GM23338 (cell line): ENCODE measurements around the gene TSSC4. TPM values are rescaled to one million over a fixed set of nuclear protein-coding genes. Genes with fewer than 3 reads are reported as not detected.

Experiments
- ATAC-seq: fragments of 200-7000 bp; cut with Tn5 transposase; 3 replicates; pipeline ENCODE4 v1.9.1; 2020
- DNase-seq: peaks from one replicate; pipeline ENCODE4 v3.0.0-alpha.2; 2015; ENCODE audit warnings: low spot score
- H2AFZ ChIP-seq: fragments of 200-600 bp; sonication (generic); 2 replicates; pipeline ENCODE4 v1.8.0; 2016; ENCODE audit warnings: antibody characterized with exemption, mild to moderate bottlenecking, moderate library complexity
- H3F3A ChIP-seq: fragments of 200-600 bp; sonication (generic); replicated peaks from 2 replicates; pipeline ENCODE4 v1.8.0; 2017; ENCODE audit warnings: antibody characterized with exemption, mixed run types, low read depth
- H3K27ac ChIP-seq: fragments of 200-600 bp; sonication (generic); 2 replicates; pipeline ENCODE4 v1.6.1; 2016; ENCODE audit warnings: low read depth
- H3K27me3 ChIP-seq: fragments of 200-600 bp; sonication (generic); 2 replicates; pipeline ENCODE4 v1.8.0; 2016; ENCODE audit warnings: mild to moderate bottlenecking, mixed run types, moderate library complexity; ENCODE audit not compliant: insufficient read depth
- H3K36me3 ChIP-seq: fragments of 200-600 bp; sonication (generic); 2 replicates; pipeline ENCODE4 v1.8.0; 2016; ENCODE audit warnings: mild to moderate bottlenecking; ENCODE audit not compliant: insufficient read depth
- H3K4me1 ChIP-seq: fragments of 200-600 bp; sonication (generic); 2 replicates; pipeline ENCODE4 v1.8.0; 2016; ENCODE audit warnings: mild to moderate bottlenecking, moderate library complexity; ENCODE audit not compliant: insufficient read depth
- H3K4me2 ChIP-seq: fragments of 200-600 bp; sonication (generic); 2 replicates; pipeline ENCODE4 v1.7.1; 2017; ENCODE audit warnings: mixed run types
- H3K4me3 ChIP-seq: fragments of 200-600 bp; sonication (generic); 2 replicates; pipeline ENCODE4 v1.6.1; 2016; ENCODE audit warnings: mixed run types
- H3K79me2 ChIP-seq: fragments of 200-600 bp; sonication (generic); replicated peaks from 2 replicates; pipeline ENCODE4 v1.8.0; 2017; ENCODE audit warnings: mild to moderate bottlenecking; ENCODE audit not compliant: insufficient read depth
- H3K9me2 ChIP-seq: fragments of 200-600 bp; sonication (generic); 2 replicates; pipeline ENCODE4 v1.8.0; 2017; ENCODE audit not compliant: insufficient read depth
- H4K20me1 ChIP-seq: fragments of 200-600 bp; sonication (generic); replicated peaks from 2 replicates; pipeline ENCODE4 v1.8.0; 2017; ENCODE audit warnings: mild to moderate bottlenecking; ENCODE audit not compliant: insufficient read depth
- H3K27ac Mint-ChIP-seq: 2 replicates; pipeline ENCODE4 v1.8.0; 2020; ENCODE audit warnings: inconsistent platforms, mild to moderate bottlenecking, moderate library complexity, mixed read lengths
- H3K27me3 Mint-ChIP-seq: 3 replicates; pipeline ENCODE4 v1.8.0; 2022; ENCODE audit warnings: low read depth, mild to moderate bottlenecking, moderate library complexity, mixed read lengths, inconsistent platforms; ENCODE audit not compliant: insufficient read depth, poor library complexity
- H3K36me3 Mint-ChIP-seq: 3 replicates; pipeline ENCODE4 v1.8.0; 2021; ENCODE audit warnings: low read depth, mild to moderate bottlenecking, inconsistent platforms, moderate library complexity, mixed read lengths
- H3K4me1 Mint-ChIP-seq: 3 replicates; pipeline ENCODE4 v1.8.0; 2020; ENCODE audit warnings: mild to moderate bottlenecking, inconsistent platforms, mixed read lengths
- H3K4me3 Mint-ChIP-seq: 3 replicates; pipeline ENCODE4 v1.8.0; 2021; ENCODE audit warnings: moderate library complexity, mild to moderate bottlenecking, inconsistent platforms, mixed read lengths
- H3K9me3 Mint-ChIP-seq: 3 replicates; pipeline ENCODE4 v1.8.0; 2020; ENCODE audit warnings: moderate library complexity, mild to moderate bottlenecking, inconsistent platforms, mixed read lengths
- CREB1 ChIP-seq: fragments of 250-450 bp; sonication (Bioruptor Pico); IDR thresholded peaks from 2 replicates; pipeline ENCODE4 v1.5.0; 2020; ENCODE audit warnings: low read depth, mild to moderate bottlenecking, moderate library complexity
- EZH2 ChIP-seq: fragments of 200-600 bp; sonication (generic); IDR thresholded peaks from one replicate; pipeline ENCODE4 v1.8.0; 2017; ENCODE audit warnings: antibody characterized with exemption, mild to moderate bottlenecking, low read depth; ENCODE audit not compliant: unreplicated experiment
- EZH2phosphoT487 ChIP-seq: fragments of 200-600 bp; sonication (generic); IDR thresholded peaks from one replicate; pipeline ENCODE4 v1.8.1; 2018; ENCODE audit warnings: antibody characterized with exemption; ENCODE audit not compliant: unreplicated experiment
- JUNB ChIP-seq: IDR thresholded peaks from one replicate; pipeline ENCODE4 v1.6.1; 2016; ENCODE audit warnings: antibody characterized with exemption; ENCODE audit not compliant: unreplicated experiment
- NANOG ChIP-seq: IDR thresholded peaks from 2 replicates; pipeline ENCODE4 v1.6.1; 2016; ENCODE audit warnings: antibody characterized with exemption, borderline replicate concordance
- POLR2AphosphoS5 ChIP-seq: IDR thresholded peaks from 2 replicates; pipeline ENCODE4 v1.6.1; 2016; ENCODE audit warnings: antibody characterized with exemption, low read depth
- STAT1 ChIP-seq: IDR thresholded peaks from one replicate; pipeline ENCODE4 v1.6.1; 2016; ENCODE audit warnings: antibody characterized with exemption; ENCODE audit not compliant: unreplicated experiment
- ZNF114 ChIP-seq: fragments of 250-450 bp; sonication (Bioruptor Pico); IDR thresholded peaks from 2 replicates; pipeline ENCODE4 v1.5.0; 2020; ENCODE audit warnings: mild to moderate bottlenecking, moderate library complexity
- ZNF331 ChIP-seq: fragments of 250-450 bp; sonication (Bioruptor Pico); IDR thresholded peaks from 2 replicates; pipeline ENCODE4 v1.5.0; 2020; ENCODE audit warnings: low read depth, mild to moderate bottlenecking, moderate library complexity
- polyA plus RNA-seq: library from polyadenylated mRNA; unstranded; fragments of >200 nt; fragmentation: Nextera tagmentation; extraction: Ambion mirVana; gene quantifications from 2 replicates; pipeline ENCODE4 v1.2.1, GENCODE V29; 2016
- total RNA-seq: library from RNA; depleted of rRNA; stranded (reverse); fragments of >200 nt; shearing (Covaris generic); gene quantifications from 2 replicates; pipeline ENCODE4 v1.2.3, GENCODE V29; 2014
- TF ChIP-seq, protein P1 (sequence below): IDR thresholded peaks from 2 replicates; pipeline ENCODE4 v1.6.1; 2016; ENCODE audit warnings: antibody characterized with exemption
- TF ChIP-seq, protein P2 (sequence below): fragments of 250-450 bp; sonication (Bioruptor Pico); IDR thresholded peaks from 2 replicates; pipeline ENCODE4 v1.5.0; 2020; ENCODE audit warnings: mild to moderate bottlenecking, moderate library complexity
- TF ChIP-seq, protein P3 (sequence below), 2 experiments: fragments of 200-600 bp in 1 of 2; sonication (generic) in 1 of 2; conservative IDR thresholded peaks; 2 replicates each; pipeline versions ENCODE4 v1.5.1 to v1.6.1; 2016 to 2017; ENCODE audit warnings: antibody characterized with exemption in 2 of 2, low read depth in 2 of 2, mild to moderate bottlenecking in 2 of 2, moderate library complexity in 1 of 2

Gene TSSC4
- total and polyA plus RNA-seq, 2 experiments from 2014 or later: 27.5 to 44.3 TPM

- H3K4me2 ChIP-seq: no peak overlapping the region
- H4K20me1 ChIP-seq: no peaks in the 10 kb centered on the region
- H2AFZ ChIP-seq: no peak overlapping the region
- no peak for DNase-seq
- no peak overlapping the region for H3K27ac ChIP-seq
- Mint-ChIP-seq H3K27ac (no peak overlapping the region), H3K4me3 (no peak overlapping the region), H3K36me3 (no peaks in the 10 kb centered on the region), H3K4me1 (0 out of 3 replicates have a peak, but pooled peaks cover 2% of the 10 kb centered on the region), H3K27me3 (peaks cover 4% of the 10 kb centered on the region), H3K9me3 (no peaks in the 10 kb centered on the region)
- no peaks in the 10 kb centered on the region for H3F3A ChIP-seq
- no peaks in the 10 kb centered on the region for H3K9me2 ChIP-seq
- H3K27me3 ChIP-seq: no peaks in the 10 kb centered on the region
- no peak for ATAC-seq
- H3K79me2 ChIP-seq: no peaks in the 10 kb centered on the region
- TF ChIP-seq JUNB: no peak
- TF ChIP-seq, protein P1, sequence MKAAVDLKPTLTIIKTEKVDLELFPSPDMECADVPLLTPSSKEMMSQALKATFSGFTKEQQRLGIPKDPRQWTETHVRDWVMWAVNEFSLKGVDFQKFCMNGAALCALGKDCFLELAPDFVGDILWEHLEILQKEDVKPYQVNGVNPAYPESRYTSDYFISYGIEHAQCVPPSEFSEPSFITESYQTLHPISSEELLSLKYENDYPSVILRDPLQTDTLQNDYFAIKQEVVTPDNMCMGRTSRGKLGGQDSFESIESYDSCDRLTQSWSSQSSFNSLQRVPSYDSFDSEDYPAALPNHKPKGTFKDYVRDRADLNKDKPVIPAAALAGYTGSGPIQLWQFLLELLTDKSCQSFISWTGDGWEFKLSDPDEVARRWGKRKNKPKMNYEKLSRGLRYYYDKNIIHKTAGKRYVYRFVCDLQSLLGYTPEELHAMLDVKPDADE: no peak
- no peak for TF ChIP-seq NANOG
- no peak for TF ChIP-seq STAT1
- TF ChIP-seq, protein P2, sequence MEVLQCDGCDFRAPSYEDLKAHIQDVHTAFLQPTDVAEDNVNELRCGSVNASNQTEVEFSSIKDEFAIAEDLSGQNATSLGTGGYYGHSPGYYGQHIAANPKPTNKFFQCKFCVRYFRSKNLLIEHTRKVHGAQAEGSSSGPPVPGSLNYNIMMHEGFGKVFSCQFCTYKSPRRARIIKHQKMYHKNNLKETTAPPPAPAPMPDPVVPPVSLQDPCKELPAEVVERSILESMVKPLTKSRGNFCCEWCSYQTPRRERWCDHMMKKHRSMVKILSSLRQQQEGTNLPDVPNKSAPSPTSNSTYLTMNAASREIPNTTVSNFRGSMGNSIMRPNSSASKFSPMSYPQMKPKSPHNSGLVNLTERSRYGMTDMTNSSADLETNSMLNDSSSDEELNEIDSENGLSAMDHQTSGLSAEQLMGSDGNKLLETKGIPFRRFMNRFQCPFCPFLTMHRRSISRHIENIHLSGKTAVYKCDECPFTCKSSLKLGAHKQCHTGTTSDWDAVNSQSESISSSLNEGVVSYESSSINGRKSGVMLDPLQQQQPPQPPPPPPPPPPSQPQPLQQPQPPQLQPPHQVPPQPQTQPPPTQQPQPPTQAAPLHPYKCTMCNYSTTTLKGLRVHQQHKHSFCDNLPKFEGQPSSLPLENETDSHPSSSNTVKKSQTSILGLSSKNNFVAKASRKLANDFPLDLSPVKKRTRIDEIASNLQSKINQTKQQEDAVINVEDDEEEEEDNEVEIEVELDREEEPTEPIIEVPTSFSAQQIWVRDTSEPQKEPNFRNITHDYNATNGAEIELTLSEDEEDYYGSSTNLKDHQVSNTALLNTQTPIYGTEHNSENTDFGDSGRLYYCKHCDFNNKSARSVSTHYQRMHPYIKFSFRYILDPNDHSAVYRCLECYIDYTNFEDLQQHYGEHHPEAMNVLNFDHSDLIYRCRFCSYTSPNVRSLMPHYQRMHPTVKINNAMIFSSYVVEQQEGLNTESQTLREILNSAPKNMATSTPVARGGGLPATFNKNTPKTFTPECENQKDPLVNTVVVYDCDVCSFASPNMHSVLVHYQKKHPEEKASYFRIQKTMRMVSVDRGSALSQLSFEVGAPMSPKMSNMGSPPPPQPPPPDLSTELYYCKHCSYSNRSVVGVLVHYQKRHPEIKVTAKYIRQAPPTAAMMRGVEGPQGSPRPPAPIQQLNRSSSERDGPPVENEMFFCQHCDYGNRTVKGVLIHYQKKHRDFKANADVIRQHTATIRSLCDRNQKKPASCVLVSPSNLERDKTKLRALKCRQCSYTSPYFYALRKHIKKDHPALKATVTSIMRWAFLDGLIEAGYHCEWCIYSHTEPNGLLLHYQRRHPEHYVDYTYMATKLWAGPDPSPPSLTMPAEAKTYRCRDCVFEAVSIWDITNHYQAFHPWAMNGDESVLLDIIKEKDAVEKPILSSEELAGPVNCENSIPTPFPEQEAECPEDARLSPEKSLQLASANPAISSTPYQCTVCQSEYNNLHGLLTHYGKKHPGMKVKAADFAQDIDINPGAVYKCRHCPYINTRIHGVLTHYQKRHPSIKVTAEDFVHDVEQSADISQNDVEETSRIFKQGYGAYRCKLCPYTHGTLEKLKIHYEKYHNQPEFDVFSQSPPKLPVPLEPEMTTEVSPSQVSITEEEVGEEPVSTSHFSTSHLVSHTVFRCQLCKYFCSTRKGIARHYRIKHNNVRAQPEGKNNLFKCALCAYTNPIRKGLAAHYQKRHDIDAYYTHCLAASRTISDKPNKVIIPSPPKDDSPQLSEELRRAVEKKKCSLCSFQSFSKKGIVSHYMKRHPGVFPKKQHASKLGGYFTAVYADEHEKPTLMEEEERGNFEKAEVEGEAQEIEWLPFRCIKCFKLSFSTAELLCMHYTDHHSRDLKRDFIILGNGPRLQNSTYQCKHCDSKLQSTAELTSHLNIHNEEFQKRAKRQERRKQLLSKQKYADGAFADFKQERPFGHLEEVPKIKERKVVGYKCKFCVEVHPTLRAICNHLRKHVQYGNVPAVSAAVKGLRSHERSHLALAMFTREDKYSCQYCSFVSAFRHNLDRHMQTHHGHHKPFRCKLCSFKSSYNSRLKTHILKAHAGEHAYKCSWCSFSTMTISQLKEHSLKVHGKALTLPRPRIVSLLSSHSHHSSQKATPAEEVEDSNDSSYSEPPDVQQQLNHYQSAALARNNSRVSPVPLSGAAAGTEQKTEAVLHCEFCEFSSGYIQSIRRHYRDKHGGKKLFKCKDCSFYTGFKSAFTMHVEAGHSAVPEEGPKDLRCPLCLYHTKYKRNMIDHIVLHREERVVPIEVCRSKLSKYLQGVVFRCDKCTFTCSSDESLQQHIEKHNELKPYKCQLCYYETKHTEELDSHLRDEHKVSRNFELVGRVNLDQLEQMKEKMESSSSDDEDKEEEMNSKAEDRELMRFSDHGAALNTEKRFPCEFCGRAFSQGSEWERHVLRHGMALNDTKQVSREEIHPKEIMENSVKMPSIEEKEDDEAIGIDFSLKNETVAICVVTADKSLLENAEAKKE (CRISPR knock-in tag): no peak
- no peak for TF ChIP-seq ZNF114 (CRISPR knock-in tag)
- TF ChIP-seq EZH2phosphoT487: no peak
- TF ChIP-seq CREB1 (CRISPR knock-in tag): no peak
- TF ChIP-seq, protein P3, sequence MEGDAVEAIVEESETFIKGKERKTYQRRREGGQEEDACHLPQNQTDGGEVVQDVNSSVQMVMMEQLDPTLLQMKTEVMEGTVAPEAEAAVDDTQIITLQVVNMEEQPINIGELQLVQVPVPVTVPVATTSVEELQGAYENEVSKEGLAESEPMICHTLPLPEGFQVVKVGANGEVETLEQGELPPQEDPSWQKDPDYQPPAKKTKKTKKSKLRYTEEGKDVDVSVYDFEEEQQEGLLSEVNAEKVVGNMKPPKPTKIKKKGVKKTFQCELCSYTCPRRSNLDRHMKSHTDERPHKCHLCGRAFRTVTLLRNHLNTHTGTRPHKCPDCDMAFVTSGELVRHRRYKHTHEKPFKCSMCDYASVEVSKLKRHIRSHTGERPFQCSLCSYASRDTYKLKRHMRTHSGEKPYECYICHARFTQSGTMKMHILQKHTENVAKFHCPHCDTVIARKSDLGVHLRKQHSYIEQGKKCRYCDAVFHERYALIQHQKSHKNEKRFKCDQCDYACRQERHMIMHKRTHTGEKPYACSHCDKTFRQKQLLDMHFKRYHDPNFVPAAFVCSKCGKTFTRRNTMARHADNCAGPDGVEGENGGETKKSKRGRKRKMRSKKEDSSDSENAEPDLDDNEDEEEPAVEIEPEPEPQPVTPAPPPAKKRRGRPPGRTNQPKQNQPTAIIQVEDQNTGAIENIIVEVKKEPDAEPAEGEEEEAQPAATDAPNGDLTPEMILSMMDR (conservative IDR thresholded peaks at IDR 0.05; ENCODE audit: low read depth in 2 of 2): no peak
- TF ChIP-seq ZNF331: no peak
- no peak for TF ChIP-seq POLR2AphosphoS5
- no peak for TF ChIP-seq EZH2
- H3K36me3 ChIP-seq: no peaks in the 10 kb centered on the region
- H3K4me3 ChIP-seq: no peak overlapping the region
- H3K4me1 ChIP-seq: no peaks in the 10 kb centered on the region; the same call in 1 of the 2 replicates
Observed at GRCh38 chr11:2415171-2415570, 14.6 kb downstream of the TSSC4 start.
